Measurements from ENCODE around the gene C1R. TPM values are rescaled to one million over a fixed set of nuclear protein-coding genes. Genes with fewer than 3 reads are reported as not detected.

The C1R gene
- total RNA-seq, 1 experiment from 2014 or later = 11.5 TPM

GRCh38 chr12:7136676-7137075, 44.4 kb upstream of the C1R start:
- H2AFZ ChIP-seq (ENCODE audit: low read length) = no peak overlapping the region
- H3K27ac ChIP-seq (ENCODE audit: insufficient read length, low read depth, low read length) = no peak overlapping the region
- H4K20me1 ChIP-seq (ENCODE audit: control insufficient read depth, insufficient read depth, insufficient read length) = no peaks in the 10 kb centered on the region
- no peak overlapping the region for H2AK5ac ChIP-seq (ENCODE audit: insufficient read length, low read length)
- no peak overlapping the region for H2BK5ac ChIP-seq (ENCODE audit: insufficient read length, low read length)
- H3K9me3 Mint-ChIP-seq = no peaks in the 10 kb centered on the region
- no peaks in the 10 kb centered on the region for H3K79me1 ChIP-seq (ENCODE audit: insufficient read depth, low read depth, low read length, poor library complexity, severe bottlenecking)
- no peak overlapping the region for H4K8ac ChIP-seq (replicated peaks; ENCODE audit: insufficient read length, low read depth, low read length)
- no peak overlapping the region for H4K5ac ChIP-seq (ENCODE audit: insufficient read length, low read depth, low read length)
- no peak overlapping the region for H3K56ac ChIP-seq (ENCODE audit: insufficient read length, low read depth, low read length)
- no peak overlapping the region for H3K14ac ChIP-seq (ENCODE audit: insufficient read depth, low read length)
- no peak for DNase-seq
- H3K4me2 ChIP-seq (ENCODE audit: insufficient read depth, insufficient read length, low read length) = no peak overlapping the region
- H3K27me3 ChIP-seq (ENCODE audit: insufficient read depth, low read length) = no peaks in the 10 kb centered on the region; the same call in 1 of the 2 replicates
- no peak for TF ChIP-seq CTCF (conservative IDR thresholded peaks at IDR 0.05)
- no peak overlapping the region for H2BK120ac ChIP-seq (ENCODE audit: low read depth, low read length, poor library complexity, severe bottlenecking)
- H3K4me1 ChIP-seq (ENCODE audit: insufficient read depth, low read length) = peaks cover 1% of the 10 kb centered on the region; the same call in 1 of the 2 replicates
- H3K9me3 ChIP-seq (ENCODE audit: control insufficient read depth, low read depth, low read length) = no peaks in the 10 kb centered on the region
- H3K18ac ChIP-seq (ENCODE audit: insufficient read length, low read depth, low read length) = no peak overlapping the region
- H3K27me3 Mint-ChIP-seq (ENCODE audit: low read depth) = no peaks in the 10 kb centered on the region
- no CpG with 5 or more reads among the region's 3 CpGs for WGBS (ENCODE audit: extremely low coverage, insufficient read length, low lambda C conversion rate)
- H2BK20ac ChIP-seq (ENCODE audit: low read depth, low read length, poor library complexity, severe bottlenecking) = no peak overlapping the region
- no peak overlapping the region for H3T11ph ChIP-seq (ENCODE audit: low read length)
- H2BK15ac ChIP-seq (ENCODE audit: low read depth, low read length) = no peak overlapping the region
- no peaks in the 10 kb centered on the region for H3K23me2 ChIP-seq (ENCODE audit: insufficient read length, low read depth, low read length, poor library complexity, severe bottlenecking)
- no peak overlapping the region for H4K91ac ChIP-seq (ENCODE audit: insufficient read length, low read depth, low read length)
- H3K27ac Mint-ChIP-seq = no peak overlapping the region
- H3K36me3 Mint-ChIP-seq (ENCODE audit: insufficient read depth in 1 of 3, low read depth in 3 of 3) = peaks cover 16 to 57% (median 33%) of the 10 kb centered on the region in 3 experiments
- peaks cover 4 to 10% of the 10 kb centered on the region in 2 experiments for H3K4me1 Mint-ChIP-seq
- no peak overlapping the region for H3K4me3 Mint-ChIP-seq
- no peak overlapping the region for H3K23ac ChIP-seq (ENCODE audit: insufficient read length, low read depth, low read length)
- no peak overlapping the region for H3K4ac ChIP-seq (ENCODE audit: low read depth, low read length)
- no peak overlapping the region for H3K9ac ChIP-seq (ENCODE audit: extremely low read depth, insufficient read length, low read length)
- H3K79me2 ChIP-seq (ENCODE audit: insufficient read depth, low read length) = no peaks in the 10 kb centered on the region
- no peak overlapping the region for H2BK12ac ChIP-seq (ENCODE audit: insufficient read length, low read depth, low read length)

Data from H9 (cell line).